Activated CD8-positive, alpha-beta T cell treated with anti-CD3 and anti-CD28 coated beads for 36 hours (primary cell): ENCODE measurements around the gene NELFB. TPM values are rescaled to one million over a fixed set of nuclear protein-coding genes. Genes with fewer than 3 reads are reported as not detected.
A peak's percentile ranks its signal among the peaks of the same experiment; 100 is the strongest.
"Not testable (repeated sequence)": the region's sequence is repeated elsewhere in the genome, so short reads cannot be mapped to it uniquely, and the experiment has no call there.

ENCODE experiments used
- ATAC-seq: fragments of 200-7000 bp; cut with Tn5 transposase; one replicate; pipeline ENCODE4 v1.10.0; 2021; ENCODE audit warnings: mild to moderate bottlenecking, moderate library complexity
- CTCF ChIA-PET: fragments of 350-600 bp; sonication (Branson Sonifier 250); formaldehyde crosslinking; loops from one replicate; lab custom pipeline; 2021; ENCODE audit warnings: antibody characterized with exemption; lab: Charles Lee
- POLR2A ChIA-PET: fragments of 350-600 bp; sonication (Branson Sonifier 250); formaldehyde crosslinking; loops from one replicate; lab custom pipeline; 2021; ENCODE audit warnings: antibody characterized with exemption; lab: Charles Lee
- DNase-seq: peaks from one replicate; pipeline ENCODE4 v3.0.0-alpha.2; 2020
- H3K27ac Mint-ChIP-seq: one replicate; pipeline ENCODE4 v1.8.0; 2021; ENCODE audit warnings: mild to moderate bottlenecking, mixed read lengths
- H3K27me3 Mint-ChIP-seq: one replicate; pipeline ENCODE4 v1.8.0; 2021; ENCODE audit warnings: mixed read lengths
- H3K36me3 Mint-ChIP-seq: one replicate; pipeline ENCODE4 v1.8.0; 2021; ENCODE audit warnings: low read depth, mixed read lengths
- H3K4me1 Mint-ChIP-seq: one replicate; pipeline ENCODE4 v1.8.0; 2021; ENCODE audit warnings: low read depth, mixed read lengths
- H3K4me3 Mint-ChIP-seq: one replicate; pipeline ENCODE4 v1.8.0; 2021; ENCODE audit warnings: mild to moderate bottlenecking, moderate library complexity, mixed read lengths
- H3K9me3 Mint-ChIP-seq: one replicate; pipeline ENCODE4 v1.8.0; 2021; ENCODE audit warnings: mixed read lengths
- CTCF ChIP-seq: fragments of 200-600 bp; IDR thresholded peaks from one replicate; pipeline ENCODE4 v1.8.0; 2022; ENCODE audit warnings: antibody characterized with exemption, mild to moderate bottlenecking
- intact Hi-C: fragments of 100-400 bp; cut with micrococcal nuclease; formaldehyde crosslinking; loops from one replicate; pipeline ENCODE4 v1.10.0; 2022
- total RNA-seq, 2 experiments: library from RNA; stranded (reverse); gene quantifications; one replicate each; pipeline ENCODE4 v1.2.3, GENCODE V29; 2021

NELFB gene
- total RNA-seq, 2 experiments from 2014 or later = 50.9 to 54.3 TPM

DNA sequence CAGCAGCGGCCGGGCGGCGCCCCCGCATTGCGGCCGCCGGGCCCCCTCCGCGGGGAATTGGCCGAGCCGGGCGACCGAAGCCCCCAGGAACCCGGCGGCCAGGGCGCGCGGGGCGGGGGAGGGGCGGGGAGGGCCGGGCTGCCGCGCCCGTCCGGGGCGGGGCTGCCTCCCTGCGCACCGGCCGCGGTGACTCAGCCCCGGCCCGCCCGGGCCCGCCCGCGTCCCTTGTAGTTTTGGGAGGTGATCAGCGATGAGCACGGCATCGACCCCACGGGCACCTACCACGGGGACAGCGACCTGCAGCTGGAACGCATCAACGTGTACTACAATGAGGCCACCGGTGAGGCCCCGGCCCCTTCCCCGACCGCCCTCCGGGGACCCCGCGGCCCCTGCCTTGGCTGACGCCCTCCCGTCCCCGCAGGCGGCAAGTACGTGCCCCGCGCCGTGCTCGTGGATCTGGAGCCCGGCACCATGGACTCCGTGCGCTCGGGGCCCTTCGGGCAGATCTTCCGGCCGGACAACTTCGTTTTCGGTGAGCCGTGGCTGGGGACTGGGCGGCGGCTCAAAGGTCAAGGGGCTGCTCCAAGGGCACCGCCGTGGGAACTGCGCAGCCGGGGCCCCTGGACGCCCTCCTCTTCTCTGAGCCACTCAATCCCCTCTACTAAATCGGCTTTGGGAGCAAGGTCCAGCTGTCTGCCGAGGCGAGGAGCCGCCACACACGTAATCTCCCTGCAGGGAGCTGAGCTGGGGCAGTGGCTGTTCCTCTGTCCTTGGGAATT is 13.4 kb upstream of the NELFB start:
- Mint-ChIP-seq H3K36me3 (peaks cover 27% of the 10 kb centered on the region), H3K4me3 (peak overlapping the region; percentile 88), H3K4me1 (peaks cover 34% of the 10 kb centered on the region), H3K9me3 (no peaks in the 10 kb centered on the region), H3K27me3 (no peaks in the 10 kb centered on the region), H3K27ac (no peak overlapping the region)
- peak; percentile 15 for ATAC-seq
- ChIA-PET POLR2A (interaction anchor here (0.8 to 7.6 kb wide), 15 partner anchors 8 to 222 kb away, joined by 3 to 113 read pairs (median 4); partner anchors contain the start of genes CYSRT1, NDOR1, NELFB and RNF208), CTCF (interaction anchor here (1.2 to 3.1 kb wide), 6 partner anchors 13 to 172 kb away, joined by 3 to 11 read pairs (median 6); partner anchors contain the start of genes NELFB, RNF224, SAPCD2 and SSNA1)
- TF ChIP-seq CTCF = no peak
- intact Hi-C loops = no loop called here
- peak; percentile 74 for DNase-seq

- no peak for TF ChIP-seq CTCF
- H3K27me3 Mint-ChIP-seq = no peaks in the 10 kb centered on the region
- ChIA-PET CTCF (interaction anchor here (3.1 kb wide), 1 partner anchor 12 kb away, joined by 11 read pairs; the partner anchor contains the start of gene NELFB), POLR2A (interaction anchor here (0.5 to 7.6 kb wide), 12 partner anchors 12 to 385 kb away, joined by 3 to 113 read pairs (median 3); partner anchors contain the start of genes CYSRT1, NDOR1, NELFB and RNF208)
- peak overlapping the region; percentile 80 for H3K4me3 Mint-ChIP-seq
- peak overlapping the region; percentile 66 for H3K27ac Mint-ChIP-seq
- no peak for ATAC-seq
- intact Hi-C loops = no loop called here
- H3K4me1 Mint-ChIP-seq = peaks cover 28% of the 10 kb centered on the region
- H3K9me3 Mint-ChIP-seq = no peaks in the 10 kb centered on the region
- H3K36me3 Mint-ChIP-seq = peaks cover 27% of the 10 kb centered on the region
- no peak for DNase-seq
Observed at GRCh38 chr9:137242269-137243203, 12.6 kb upstream of the NELFB start.

DNA sequence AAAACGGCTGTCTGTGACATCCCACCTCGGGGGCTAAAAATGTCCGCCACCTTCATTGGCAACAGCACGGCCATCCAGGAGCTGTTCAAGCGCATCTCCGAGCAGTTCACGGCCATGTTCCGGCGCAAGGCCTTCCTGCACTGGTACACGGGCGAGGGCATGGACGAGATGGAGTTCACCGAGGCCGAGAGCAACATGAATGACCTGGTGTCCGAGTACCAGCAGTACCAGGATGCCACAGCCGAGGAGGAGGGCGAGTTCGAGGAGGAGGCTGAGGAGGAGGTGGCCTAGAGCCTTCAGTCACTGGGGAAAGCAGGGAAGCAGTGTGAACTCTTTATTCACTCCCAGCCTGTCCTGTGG is 11.9 kb upstream of the NELFB start:
- DNase-seq, ATAC-seq, H3K27ac Mint-ChIP-seq, H3K9me3 Mint-ChIP-seq, intact Hi-C loops, H3K27me3 Mint-ChIP-seq, CTCF ChIA-PET: not testable (repeated sequence)
- peak overlapping the region; percentile 27 for H3K4me3 Mint-ChIP-seq
- H3K4me1 Mint-ChIP-seq = peaks cover 27% of the 10 kb centered on the region
- peaks cover 27% of the 10 kb centered on the region for H3K36me3 Mint-ChIP-seq
- POLR2A ChIA-PET = interaction anchor here (1.2 to 7.6 kb wide), 3 partner anchors 11 to 34 kb away, joined by 3 to 113 read pairs (median 7); partner anchors contain the start of genes NELFB, STPG3 and TOR4A

- Mint-ChIP-seq H3K36me3 (peaks cover 27% of the 10 kb centered on the region), H3K27ac (no peak overlapping the region), H3K9me3 (no peaks in the 10 kb centered on the region), H3K27me3 (no peaks in the 10 kb centered on the region), H3K4me1 (peaks cover 25% of the 10 kb centered on the region), H3K4me3 (peak overlapping the region; percentile 27)
- ChIA-PET POLR2A (interaction anchor here (1.2 to 7.6 kb wide), 2 partner anchors 10 to 114 kb away, joined by 3 to 113 read pairs; partner anchors contain the start of genes NELFB and STPG3), CTCF (interaction anchor here (1.7 kb wide), 1 partner anchor 7 kb away, joined by 6 read pairs; no protein-coding TSS in a partner anchor)
- no peak for ATAC-seq
- no peak for DNase-seq
- intact Hi-C loops = no loop called here
- no peak for TF ChIP-seq CTCF
Observed at GRCh38 chr9:137243626-137244485, 11.3 kb upstream of the NELFB start.
